ENCODE measurements around the gene DUOXA2.

DUOXA2 gene

DNA sequence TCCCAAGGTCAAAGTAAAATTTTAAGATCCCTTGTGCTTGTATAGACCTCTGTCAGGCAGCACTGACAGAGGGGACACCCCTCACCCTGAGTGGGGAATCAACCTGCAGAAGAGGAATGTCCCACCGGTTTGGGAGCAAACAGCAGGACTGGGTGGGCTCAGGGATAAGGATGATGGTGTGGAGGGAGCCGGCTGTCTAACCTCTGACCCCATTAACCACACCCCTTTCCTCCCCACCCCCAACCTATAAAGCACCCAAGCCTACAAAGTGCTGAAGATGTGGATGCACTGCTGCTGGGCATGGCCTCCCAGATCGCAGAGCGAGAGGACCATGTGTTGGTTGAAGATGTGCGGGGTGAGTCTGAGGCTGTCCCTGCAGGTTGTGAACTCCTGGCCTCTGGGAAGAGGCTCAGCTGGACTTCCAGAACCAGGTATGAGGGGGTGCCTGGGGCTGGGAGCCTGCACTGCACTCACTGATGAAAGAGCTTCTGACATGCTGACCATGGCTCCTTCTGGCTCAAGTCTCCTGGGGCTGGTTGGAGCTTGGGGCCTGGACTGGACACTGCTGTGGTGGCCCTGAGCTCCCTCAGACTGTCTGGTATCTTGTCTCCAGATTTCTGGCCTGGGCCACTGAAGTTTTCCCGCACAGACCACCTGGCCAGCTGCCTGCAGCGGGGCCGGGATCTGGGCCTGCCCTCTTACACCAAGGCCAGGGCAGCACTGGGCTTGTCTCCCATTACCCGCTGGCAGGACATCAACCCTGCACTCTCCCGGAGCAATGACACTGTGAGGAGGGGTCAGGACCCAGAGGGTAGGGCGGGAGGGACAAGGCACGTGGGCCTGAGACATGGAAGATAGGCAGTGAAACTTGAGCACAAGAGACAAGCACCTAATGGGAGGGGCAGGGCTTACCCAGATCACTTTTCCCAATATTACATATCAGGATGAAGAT is 25.0 kb downstream of the DUOXA2 start:
- no peak for ATAC-seq
- TF ChIP-seq PPARA (CRISPR knock-in tag; IDR thresholded peaks at IDR 0.05; ENCODE audit: borderline replicate concordance) (no peak), ZFP3 (CRISPR knock-in tag; IDR thresholded peaks at IDR 0.05) (no peak), ZC3H10 (CRISPR knock-in tag; IDR thresholded peaks at IDR 0.05) (no peak), TOX (CRISPR knock-in tag; IDR thresholded peaks at IDR 0.05; ENCODE audit: borderline replicate concordance) (no peak), TSHZ2 (CRISPR knock-in tag; IDR thresholded peaks at IDR 0.05) (no peak), SNAI2 (CRISPR knock-in tag; IDR thresholded peaks at IDR 0.05) (no peak), RARB (CRISPR knock-in tag; IDR thresholded peaks at IDR 0.05) (no peak), TCF4 (CRISPR knock-in tag; IDR thresholded peaks at IDR 0.05; ENCODE audit: borderline replicate concordance) (no peak), ARNTL (CRISPR knock-in tag; IDR thresholded peaks at IDR 0.05; ENCODE audit: borderline replicate concordance, low read depth) (no peak), OSR1 (CRISPR knock-in tag; IDR thresholded peaks at IDR 0.05) (no peak), BACH2 (CRISPR knock-in tag; IDR thresholded peaks at IDR 0.05; ENCODE audit: borderline replicate concordance) (no peak), CSDC2 (CRISPR knock-in tag; IDR thresholded peaks at IDR 0.05) (no peak), ZFP30 (CRISPR knock-in tag; IDR thresholded peaks at IDR 0.05) (no peak), GLIS3 (CRISPR knock-in tag; IDR thresholded peaks at IDR 0.05) (no peak), ZNF565 (CRISPR knock-in tag; conservative IDR thresholded peaks at IDR 0.05; ENCODE audit: low read depth) (no peak), ZNF8 (CRISPR knock-in tag; IDR thresholded peaks at IDR 0.05) (no peak)
- TF ChIP-seq, protein P1, sequence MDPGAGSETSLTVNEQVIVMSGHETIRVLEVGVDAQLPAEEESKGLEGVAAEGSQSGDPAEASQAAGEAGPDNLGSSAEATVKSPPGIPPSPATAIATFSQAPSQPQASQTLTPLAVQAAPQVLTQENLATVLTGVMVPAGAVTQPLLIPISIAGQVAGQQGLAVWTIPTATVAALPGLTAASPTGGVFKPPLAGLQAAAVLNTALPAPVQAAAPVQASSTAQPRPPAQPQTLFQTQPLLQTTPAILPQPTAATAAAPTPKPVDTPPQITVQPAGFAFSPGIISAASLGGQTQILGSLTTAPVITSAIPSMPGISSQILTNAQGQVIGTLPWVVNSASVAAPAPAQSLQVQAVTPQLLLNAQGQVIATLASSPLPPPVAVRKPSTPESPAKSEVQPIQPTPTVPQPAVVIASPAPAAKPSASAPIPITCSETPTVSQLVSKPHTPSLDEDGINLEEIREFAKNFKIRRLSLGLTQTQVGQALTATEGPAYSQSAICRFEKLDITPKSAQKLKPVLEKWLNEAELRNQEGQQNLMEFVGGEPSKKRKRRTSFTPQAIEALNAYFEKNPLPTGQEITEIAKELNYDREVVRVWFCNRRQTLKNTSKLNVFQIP (CRISPR knock-in tag; IDR thresholded peaks at IDR 0.05; ENCODE audit: borderline replicate concordance, low read depth) = no peak
- TF ChIP-seq, protein P2, sequence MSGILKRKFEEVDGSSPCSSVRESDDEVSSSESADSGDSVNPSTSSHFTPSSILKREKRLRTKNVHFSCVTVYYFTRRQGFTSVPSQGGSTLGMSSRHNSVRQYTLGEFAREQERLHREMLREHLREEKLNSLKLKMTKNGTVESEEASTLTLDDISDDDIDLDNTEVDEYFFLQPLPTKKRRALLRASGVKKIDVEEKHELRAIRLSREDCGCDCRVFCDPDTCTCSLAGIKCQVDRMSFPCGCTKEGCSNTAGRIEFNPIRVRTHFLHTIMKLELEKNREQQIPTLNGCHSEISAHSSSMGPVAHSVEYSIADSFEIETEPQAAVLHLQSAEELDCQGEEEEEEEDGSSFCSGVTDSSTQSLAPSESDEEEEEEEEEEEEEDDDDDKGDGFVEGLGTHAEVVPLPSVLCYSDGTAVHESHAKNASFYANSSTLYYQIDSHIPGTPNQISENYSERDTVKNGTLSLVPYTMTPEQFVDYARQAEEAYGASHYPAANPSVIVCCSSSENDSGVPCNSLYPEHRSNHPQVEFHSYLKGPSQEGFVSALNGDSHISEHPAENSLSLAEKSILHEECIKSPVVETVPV (CRISPR knock-in tag; IDR thresholded peaks at IDR 0.05) = no peak
- TF ChIP-seq, protein P3, sequence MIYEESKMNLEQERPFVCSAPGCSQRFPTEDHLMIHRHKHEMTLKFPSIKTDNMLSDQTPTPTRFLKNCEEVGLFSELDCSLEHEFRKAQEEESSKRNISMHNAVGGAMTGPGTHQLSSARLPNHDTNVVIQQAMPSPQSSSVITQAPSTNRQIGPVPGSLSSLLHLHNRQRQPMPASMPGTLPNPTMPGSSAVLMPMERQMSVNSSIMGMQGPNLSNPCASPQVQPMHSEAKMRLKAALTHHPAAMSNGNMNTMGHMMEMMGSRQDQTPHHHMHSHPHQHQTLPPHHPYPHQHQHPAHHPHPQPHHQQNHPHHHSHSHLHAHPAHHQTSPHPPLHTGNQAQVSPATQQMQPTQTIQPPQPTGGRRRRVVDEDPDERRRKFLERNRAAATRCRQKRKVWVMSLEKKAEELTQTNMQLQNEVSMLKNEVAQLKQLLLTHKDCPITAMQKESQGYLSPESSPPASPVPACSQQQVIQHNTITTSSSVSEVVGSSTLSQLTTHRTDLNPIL (CRISPR knock-in tag; IDR thresholded peaks at IDR 0.05; ENCODE audit: low read depth) = no peak
- TF ChIP-seq, protein P4, sequence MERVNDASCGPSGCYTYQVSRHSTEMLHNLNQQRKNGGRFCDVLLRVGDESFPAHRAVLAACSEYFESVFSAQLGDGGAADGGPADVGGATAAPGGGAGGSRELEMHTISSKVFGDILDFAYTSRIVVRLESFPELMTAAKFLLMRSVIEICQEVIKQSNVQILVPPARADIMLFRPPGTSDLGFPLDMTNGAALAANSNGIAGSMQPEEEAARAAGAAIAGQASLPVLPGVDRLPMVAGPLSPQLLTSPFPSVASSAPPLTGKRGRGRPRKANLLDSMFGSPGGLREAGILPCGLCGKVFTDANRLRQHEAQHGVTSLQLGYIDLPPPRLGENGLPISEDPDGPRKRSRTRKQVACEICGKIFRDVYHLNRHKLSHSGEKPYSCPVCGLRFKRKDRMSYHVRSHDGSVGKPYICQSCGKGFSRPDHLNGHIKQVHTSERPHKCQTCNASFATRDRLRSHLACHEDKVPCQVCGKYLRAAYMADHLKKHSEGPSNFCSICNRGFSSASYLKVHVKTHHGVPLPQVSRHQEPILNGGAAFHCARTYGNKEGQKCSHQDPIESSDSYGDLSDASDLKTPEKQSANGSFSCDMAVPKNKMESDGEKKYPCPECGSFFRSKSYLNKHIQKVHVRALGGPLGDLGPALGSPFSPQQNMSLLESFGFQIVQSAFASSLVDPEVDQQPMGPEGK (CRISPR knock-in tag; IDR thresholded peaks at IDR 0.05; ENCODE audit: borderline replicate concordance) = no peak

DNA sequence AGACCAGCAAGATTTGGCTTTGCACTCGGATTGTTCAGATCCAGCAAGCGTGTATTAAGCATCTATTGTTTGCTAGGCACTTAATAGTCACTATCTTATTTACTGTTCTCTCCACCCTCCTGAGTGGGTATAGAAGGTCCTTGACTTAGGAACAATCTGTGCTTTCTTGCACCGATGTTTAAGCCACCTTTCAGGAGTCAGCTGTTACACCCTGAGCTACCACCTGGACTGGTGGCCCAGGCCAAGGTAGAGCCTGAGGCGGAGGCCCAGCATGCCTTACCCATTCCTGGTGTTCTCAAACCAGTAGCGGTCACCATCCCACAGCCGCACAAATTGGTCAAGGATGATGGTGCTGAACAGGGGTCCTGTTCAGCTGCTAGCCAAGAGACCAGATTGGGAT is 25.6 kb downstream of the DUOXA2 start:
- ATAC-seq = no peak
- TF ChIP-seq, protein P4 (CRISPR knock-in tag; IDR thresholded peaks at IDR 0.05; ENCODE audit: borderline replicate concordance) = no peak
- TF ChIP-seq PPARA (CRISPR knock-in tag; IDR thresholded peaks at IDR 0.05; ENCODE audit: borderline replicate concordance) = no peak
- no peak for TF ChIP-seq OSR1 (CRISPR knock-in tag; IDR thresholded peaks at IDR 0.05)
- no peak for TF ChIP-seq ISL1 (CRISPR knock-in tag; IDR thresholded peaks at IDR 0.05)
- TF ChIP-seq, protein P2 (CRISPR knock-in tag; IDR thresholded peaks at IDR 0.05) = no peak
- no peak for TF ChIP-seq ZFP3 (CRISPR knock-in tag; IDR thresholded peaks at IDR 0.05)
- TF ChIP-seq TCF4 (CRISPR knock-in tag; IDR thresholded peaks at IDR 0.05; ENCODE audit: borderline replicate concordance) = no peak
- no peak for TF ChIP-seq ZNF565 (CRISPR knock-in tag; conservative IDR thresholded peaks at IDR 0.05; ENCODE audit: low read depth)
- TF ChIP-seq ZNF8 (CRISPR knock-in tag; IDR thresholded peaks at IDR 0.05) = no peak
- TF ChIP-seq GLIS3 (CRISPR knock-in tag; IDR thresholded peaks at IDR 0.05) = no peak
- no peak for TF ChIP-seq ZC3H10 (CRISPR knock-in tag; IDR thresholded peaks at IDR 0.05)
- no peak for TF ChIP-seq TOX (CRISPR knock-in tag; IDR thresholded peaks at IDR 0.05; ENCODE audit: borderline replicate concordance)
- TF ChIP-seq, protein P3 (CRISPR knock-in tag; IDR thresholded peaks at IDR 0.05; ENCODE audit: low read depth) = no peak
- no peak for TF ChIP-seq BACH2 (CRISPR knock-in tag; IDR thresholded peaks at IDR 0.05; ENCODE audit: borderline replicate concordance)
- TF ChIP-seq CSDC2 (CRISPR knock-in tag; IDR thresholded peaks at IDR 0.05) = no peak
- no peak for TF ChIP-seq ARNTL (CRISPR knock-in tag; IDR thresholded peaks at IDR 0.05; ENCODE audit: borderline replicate concordance, low read depth)

Measured in SK-N-SH treated with all-trans-retinoic acid at 6 μM for 48 hours (cell line).